HUES6 (cell line): ENCODE results near the gene SH2D7.

Experiments
- H3K27ac ChIP-seq: 2 replicates; pipeline ENCODE4 v1.7.0; 2013; ENCODE audit warnings: low read depth, mild to moderate bottlenecking, low read length, inconsistent platforms
- H3K27me3 ChIP-seq: 2 replicates; pipeline ENCODE4 v1.6.1; 2013; ENCODE audit warnings: low read length; ENCODE audit not compliant: control insufficient read depth, insufficient read depth
- H3K36me3 ChIP-seq: 2 replicates; pipeline ENCODE4 v1.6.1; 2013; ENCODE audit warnings: low read length; ENCODE audit not compliant: control insufficient read depth, insufficient read depth
- H3K4me1 ChIP-seq: 2 replicates; pipeline ENCODE4 v1.6.1; 2013; ENCODE audit warnings: low read length; ENCODE audit not compliant: control insufficient read depth, insufficient read depth
- H3K4me3 ChIP-seq: 2 replicates; pipeline ENCODE4 v1.5.1; 2013; ENCODE audit warnings: low read depth, low read length
- H3K9ac ChIP-seq: one replicate; pipeline ENCODE4 v1.6.1; 2013; ENCODE audit warnings: mild to moderate bottlenecking, low read length
- H3K9me3 ChIP-seq: 2 replicates; pipeline ENCODE4 v1.6.1; 2013; ENCODE audit warnings: low read depth, low read length; ENCODE audit not compliant: control insufficient read depth, insufficient read depth

The SH2D7 gene

DNA sequence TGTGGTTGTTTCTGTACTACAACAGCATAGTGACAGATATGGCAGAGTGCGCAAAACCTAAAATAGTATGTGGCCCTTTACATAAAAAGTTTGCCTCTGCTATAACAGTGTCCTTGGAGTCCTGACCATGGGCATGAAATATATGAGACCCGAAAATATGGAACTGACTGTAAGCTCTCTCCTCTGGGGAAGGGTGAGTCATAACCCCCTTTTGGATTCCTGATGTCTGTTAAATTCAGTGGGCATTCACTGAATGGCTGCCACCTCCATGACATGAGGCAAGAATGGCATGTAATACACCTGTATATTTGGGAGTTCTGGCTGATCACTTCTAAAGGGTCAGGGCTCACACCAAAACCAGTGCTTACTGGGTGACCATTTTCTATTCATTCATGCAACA is 21.0 kb upstream of the SH2D7 start:
- Histone ChIP-seq H3K4me3 (no peak overlapping the region), H3K4me1 (peaks cover 46% of the 10 kb centered on the region), H3K27me3 (no peaks in the 10 kb centered on the region), H3K27ac (no peak overlapping the region), H3K9me3 (no peaks in the 10 kb centered on the region), H3K9ac (no peak overlapping the region), H3K36me3 (no peaks in the 10 kb centered on the region)

DNA sequence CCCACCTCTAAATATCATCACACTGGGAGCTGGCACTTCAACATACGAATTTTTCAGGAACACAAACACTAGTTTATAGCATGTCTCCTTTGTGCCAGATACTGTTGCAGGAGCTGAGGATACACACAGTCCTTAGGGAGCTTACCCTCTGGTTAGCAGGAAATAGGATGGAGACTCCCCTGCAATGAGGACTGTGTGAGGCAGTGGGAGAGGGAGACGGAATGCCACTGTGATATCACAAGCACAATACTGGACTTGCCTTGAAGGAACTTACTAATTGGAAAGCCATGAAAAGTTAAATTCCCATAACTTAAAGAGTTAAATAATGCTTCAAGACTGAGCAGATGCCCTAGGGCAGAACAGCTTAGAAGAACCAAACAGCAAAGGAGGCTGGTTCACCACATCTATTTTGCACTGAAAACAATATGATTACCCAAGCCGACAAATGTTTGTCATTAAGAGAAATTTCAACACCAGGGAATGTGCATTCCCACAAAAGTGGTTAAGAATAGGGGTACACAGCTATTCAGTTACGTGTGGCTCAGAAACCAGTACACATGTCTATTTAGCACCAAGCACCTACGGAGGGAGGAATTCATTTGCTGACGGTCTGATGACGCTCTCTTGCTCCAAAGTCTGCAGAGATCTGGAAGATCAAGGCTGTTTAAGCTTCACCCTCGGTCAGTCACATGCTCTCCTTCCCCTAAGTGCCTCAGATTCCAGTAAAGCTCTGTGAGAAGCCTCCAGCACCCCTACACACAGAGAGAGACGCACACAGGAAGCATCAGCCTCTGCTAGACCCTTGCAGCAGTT is 20.1 kb upstream of the SH2D7 start:
- H3K27ac ChIP-seq: no peak overlapping the region
- no peaks in the 10 kb centered on the region for H3K9me3 ChIP-seq
- no peaks in the 10 kb centered on the region for H3K27me3 ChIP-seq
- H3K36me3 ChIP-seq: no peaks in the 10 kb centered on the region
- H3K4me3 ChIP-seq: no peak overlapping the region
- peaks cover 44% of the 10 kb centered on the region for H3K4me1 ChIP-seq
- no peak overlapping the region for H3K9ac ChIP-seq

DNA sequence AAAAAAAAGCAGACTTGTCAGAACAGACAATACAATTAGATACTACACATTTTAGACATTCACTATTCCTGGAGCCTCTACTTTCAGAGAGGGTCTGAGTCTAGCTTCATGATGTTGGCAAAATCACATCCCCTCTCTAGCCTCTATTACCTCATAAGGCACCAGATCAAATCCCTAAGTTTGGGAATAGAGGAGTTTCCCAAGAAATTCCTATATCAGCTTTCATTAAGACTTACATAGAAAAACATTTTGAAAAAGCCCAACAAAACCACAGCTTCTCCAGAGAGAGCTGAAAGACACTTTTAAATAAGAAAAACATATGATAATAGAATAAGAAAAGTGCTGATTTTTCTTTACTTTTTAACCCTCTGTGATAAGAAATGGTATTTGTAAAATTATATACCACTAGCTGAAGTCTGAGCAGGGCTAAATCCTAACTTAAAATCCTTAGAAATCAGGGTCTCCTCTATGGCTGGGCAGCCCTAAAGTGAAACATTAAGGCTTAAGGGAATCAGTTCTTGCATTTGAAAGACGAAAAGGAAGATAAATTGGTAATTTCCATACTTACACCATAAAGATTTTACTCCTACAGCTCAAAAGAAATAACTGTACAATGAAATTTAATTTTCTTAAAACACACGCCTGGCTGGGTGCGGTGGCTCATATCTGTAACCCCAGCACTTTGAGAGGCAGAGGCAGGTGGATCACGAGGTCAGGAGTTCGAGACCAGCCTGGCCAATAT is 19.1 kb upstream of the SH2D7 start:
- Histone ChIP-seq H3K27ac (no peak overlapping the region), H3K4me1 (peaks cover 39% of the 10 kb centered on the region), H3K36me3 (no peaks in the 10 kb centered on the region), H3K4me3 (no peak overlapping the region), H3K27me3 (no peaks in the 10 kb centered on the region), H3K9ac (no peak overlapping the region), H3K9me3 (no peaks in the 10 kb centered on the region)

DNA sequence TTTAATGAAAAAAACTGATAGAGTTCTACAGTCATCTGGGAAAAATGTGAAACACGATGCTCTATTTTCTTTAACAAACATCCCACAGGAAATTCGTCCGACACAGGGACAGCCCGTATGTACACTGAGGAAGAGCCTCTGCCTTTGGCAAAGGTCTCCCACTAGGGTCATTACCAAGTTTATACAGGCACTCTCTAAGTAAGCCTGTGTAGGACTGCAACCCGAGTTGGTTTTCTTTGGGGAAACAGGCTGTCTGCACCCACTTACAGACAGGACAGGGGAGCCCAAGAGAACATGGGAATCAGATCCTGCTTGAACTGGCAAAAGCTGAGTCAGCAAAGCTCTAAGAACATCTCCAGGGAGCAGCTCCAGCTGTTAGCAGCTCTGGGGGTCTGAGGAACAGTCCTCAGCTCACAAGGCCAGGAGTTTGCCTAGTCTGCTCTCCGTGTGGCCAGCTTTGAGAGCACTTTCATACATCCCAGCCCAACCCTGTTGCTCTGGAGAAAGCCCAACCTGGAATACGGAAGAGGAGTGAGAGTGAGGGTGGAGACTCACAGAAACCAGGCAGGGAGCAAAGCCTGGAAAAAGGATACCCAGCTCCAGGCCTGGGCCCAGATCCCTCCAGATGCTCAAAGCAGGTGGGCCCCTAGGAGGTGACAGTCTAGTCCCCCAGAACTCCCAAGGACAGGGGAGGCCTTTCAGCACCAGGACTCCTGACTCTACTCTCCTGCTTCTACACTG is 16.7 kb upstream of the SH2D7 start:
- no peaks in the 10 kb centered on the region for H3K27me3 ChIP-seq
- H3K9me3 ChIP-seq: no peaks in the 10 kb centered on the region
- H3K36me3 ChIP-seq: no peaks in the 10 kb centered on the region
- H3K27ac ChIP-seq: no peak overlapping the region
- peak overlapping the region; percentile 44 for H3K9ac ChIP-seq
- H3K4me3 ChIP-seq: peak overlapping the region; percentile 37
- peaks cover 18% of the 10 kb centered on the region for H3K4me1 ChIP-seq

DNA sequence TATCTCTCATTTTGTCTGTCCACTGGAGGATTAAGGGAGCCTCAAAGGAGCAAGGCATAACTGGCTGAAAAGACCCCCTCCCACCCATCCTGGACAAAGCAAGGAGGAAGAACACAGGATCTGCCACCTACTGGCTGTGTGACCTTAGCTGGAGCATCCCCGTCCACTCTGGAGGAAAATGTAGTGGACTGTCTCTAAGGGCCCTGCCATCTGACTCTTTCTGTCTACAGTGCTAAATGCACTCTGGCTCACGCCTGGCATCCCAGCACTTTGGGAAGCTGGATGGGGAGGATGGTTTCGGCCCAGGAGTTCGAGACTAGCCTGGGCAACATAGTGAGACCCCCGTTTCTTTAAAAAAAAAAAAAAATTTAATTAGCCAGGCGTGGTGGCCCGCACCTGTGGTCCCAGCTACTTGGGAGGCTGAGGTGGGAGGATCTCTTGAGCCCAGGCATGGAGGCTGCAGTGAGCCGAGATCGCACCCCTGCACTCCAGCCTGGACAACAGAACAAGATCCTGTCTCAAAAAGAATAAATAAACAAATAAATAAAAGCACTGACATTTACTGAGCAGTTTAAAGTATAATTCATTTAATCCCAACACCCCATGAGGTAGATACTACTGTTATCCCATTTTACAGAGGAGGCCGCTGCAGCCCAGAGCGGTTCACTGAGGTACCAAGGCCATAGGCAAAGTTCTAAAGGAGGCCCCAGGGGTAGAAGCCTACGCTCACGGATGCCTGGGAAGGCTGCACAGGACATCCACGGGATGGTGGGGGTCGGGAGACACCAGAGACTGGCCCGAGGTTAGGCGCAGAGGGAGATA is 15.9 kb upstream of the SH2D7 start:
- no peak overlapping the region for H3K27ac ChIP-seq
- H3K4me1 ChIP-seq: peaks cover 18% of the 10 kb centered on the region
- no peaks in the 10 kb centered on the region for H3K27me3 ChIP-seq
- H3K36me3 ChIP-seq: no peaks in the 10 kb centered on the region
- peak overlapping the region; percentile 29 for H3K9ac ChIP-seq
- H3K4me3 ChIP-seq: peak overlapping the region; percentile 74
- no peaks in the 10 kb centered on the region for H3K9me3 ChIP-seq

DNA sequence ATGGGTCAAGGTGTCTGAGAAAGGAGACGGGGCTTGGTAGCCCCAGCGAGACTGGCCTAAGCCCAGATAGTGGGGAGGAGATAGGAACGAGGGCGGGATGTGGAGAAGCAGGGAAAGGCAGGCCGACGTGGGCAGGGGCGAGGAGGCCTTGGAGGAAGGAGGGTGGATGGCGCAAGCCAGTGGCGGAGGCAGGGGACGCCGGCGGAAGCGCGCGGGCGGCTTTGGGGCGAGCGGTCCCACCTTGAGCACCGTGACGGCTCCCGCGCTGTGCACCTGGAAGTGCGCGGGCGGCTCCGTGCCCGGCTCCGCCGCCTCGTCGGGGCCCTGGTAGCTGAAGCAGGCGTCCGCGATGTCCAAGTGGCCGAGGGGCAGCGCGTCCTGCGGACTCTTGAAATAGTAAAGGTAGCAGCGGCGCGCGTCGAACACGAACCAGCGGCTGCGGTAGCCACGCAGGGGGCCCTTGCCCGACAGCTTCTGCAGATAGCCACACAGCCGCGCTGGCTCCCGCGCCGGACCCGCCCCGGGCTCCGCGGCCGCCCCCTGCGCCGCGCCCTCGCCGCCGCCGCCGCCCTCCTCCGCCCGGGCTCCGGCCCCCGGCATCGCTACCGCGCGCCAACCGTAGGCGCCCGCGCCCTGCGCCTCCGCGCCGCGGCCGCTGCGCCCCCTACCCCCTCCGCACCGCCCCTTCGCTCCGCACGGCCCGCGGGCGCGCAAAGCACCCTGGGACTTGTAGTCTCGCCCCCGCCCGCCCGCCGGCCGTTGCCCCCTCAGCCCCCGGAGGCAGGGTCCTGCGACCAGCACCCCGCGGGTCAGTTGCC is 15.1 kb upstream of the SH2D7 start, which contains the start of gene TBC1D2B:
TBC1D2B (minus strand) TSS at position 659 of the 818 bp plus-strand sequence; CDS start at position 600, 59 bp downstream.
- no peak within 1 kb of the TSS for H3K27ac ChIP-seq
- H3K9ac ChIP-seq: peak within 1 kb of the TSS; percentile 29
- H3K4me1 ChIP-seq: peaks cover 15% of the 10 kb centered on the region
- H3K4me3 ChIP-seq: peak within 1 kb of the TSS; percentile 78
- no peaks in the 10 kb centered on the region for H3K9me3 ChIP-seq
- H3K36me3 ChIP-seq: no peaks in the 10 kb centered on the region
- H3K27me3 ChIP-seq: no peaks in the 10 kb centered on the region

DNA sequence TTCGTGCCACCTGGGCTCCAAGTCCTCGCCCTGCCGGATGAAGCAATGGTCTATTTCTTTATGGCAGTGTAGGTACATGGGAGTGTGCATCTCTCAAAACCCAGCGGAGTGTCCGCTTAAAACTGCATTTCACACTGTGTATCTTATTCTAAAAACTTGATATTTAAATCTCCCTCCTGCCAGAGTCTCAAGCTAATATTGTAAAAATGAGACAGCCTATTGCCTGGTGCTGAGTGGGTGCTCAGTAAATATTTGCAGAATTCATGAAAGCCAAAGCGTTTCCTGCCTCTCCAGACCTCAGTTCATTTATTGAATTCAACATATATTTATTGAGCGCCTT is 14.5 kb upstream of the SH2D7 start:
- peak overlapping the region; percentile 78 for H3K4me3 ChIP-seq
- no peaks in the 10 kb centered on the region for H3K9me3 ChIP-seq
- no peak overlapping the region for H3K9ac ChIP-seq
- H3K36me3 ChIP-seq: no peaks in the 10 kb centered on the region
- no peaks in the 10 kb centered on the region for H3K27me3 ChIP-seq
- H3K4me1 ChIP-seq: peaks cover 10% of the 10 kb centered on the region
- no peak overlapping the region for H3K27ac ChIP-seq

DNA sequence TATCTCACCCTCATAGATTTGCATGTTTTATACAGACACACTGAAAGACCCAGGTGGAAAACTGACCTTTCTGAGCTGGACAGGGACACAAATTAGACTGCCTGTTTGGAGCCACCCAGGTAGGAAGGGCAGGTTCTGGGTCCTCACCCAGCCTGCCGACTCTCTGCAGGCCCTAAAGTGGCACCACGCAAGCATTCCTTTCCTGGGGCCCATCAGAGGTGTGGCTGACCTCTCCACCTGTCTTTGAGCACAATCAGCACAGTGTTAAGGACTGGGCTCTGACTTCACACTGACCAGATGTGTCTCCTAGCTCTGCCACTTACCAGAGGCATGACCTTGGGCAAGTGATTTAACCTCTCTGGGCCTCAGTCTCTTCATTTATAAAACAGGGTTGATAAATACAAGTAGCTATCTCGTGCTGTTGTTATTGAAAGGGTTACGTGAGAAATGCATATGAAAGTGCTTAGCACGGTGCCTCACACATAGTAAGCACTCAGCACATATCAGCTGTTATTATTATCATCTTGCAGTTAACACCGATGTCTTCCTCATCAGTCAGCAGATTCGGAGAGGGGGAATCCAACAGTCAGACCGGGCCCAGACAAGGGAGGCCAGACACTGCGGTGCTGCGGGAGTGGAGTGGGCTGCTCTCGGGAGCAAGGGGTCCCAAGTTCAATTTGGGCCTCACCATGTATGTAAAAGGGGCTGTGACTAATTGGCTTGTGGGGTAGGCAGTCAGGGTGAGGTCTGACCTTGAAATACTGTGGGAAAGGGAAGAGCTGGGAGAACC is 12.9 kb upstream of the SH2D7 start:
- Histone ChIP-seq H3K4me3 (no peak overlapping the region), H3K27me3 (no peaks in the 10 kb centered on the region), H3K27ac (no peak overlapping the region), H3K4me1 (peaks cover 10% of the 10 kb centered on the region), H3K9me3 (no peaks in the 10 kb centered on the region), H3K36me3 (no peaks in the 10 kb centered on the region), H3K9ac (no peak overlapping the region)

DNA sequence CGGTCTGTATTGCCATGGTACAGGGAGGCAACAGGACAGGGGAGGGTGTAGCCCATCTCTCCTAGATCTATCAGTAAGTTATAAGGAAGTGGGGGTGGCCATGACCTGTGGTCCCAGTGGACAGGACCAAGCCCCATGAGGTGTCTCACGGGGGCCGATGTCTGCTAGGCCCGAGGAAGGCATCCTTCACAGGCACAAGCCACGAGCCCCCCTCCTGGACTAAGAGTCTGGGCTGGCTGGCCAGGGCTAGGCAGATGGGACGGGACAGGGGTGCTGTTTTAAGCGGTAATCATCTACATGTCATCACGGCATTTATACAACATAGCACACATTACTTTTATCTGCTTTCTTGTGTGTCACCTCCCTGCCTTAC is 12.3 kb upstream of the SH2D7 start:
- H3K9me3 ChIP-seq: no peaks in the 10 kb centered on the region
- H3K4me3 ChIP-seq: no peak overlapping the region
- H3K27me3 ChIP-seq: no peaks in the 10 kb centered on the region
- H3K36me3 ChIP-seq: no peaks in the 10 kb centered on the region
- H3K27ac ChIP-seq: no peak overlapping the region
- H3K9ac ChIP-seq: no peak overlapping the region
- H3K4me1 ChIP-seq: peaks cover 10% of the 10 kb centered on the region
